Stimulated activated CD8-positive, alpha-beta memory T cell treated with anti-CD3 and anti-CD28 coated beads, Interleukin-4, amount 100 ng/mL, for 24 hours (primary cell): ENCODE data around the gene BPIFB6.

Experiments
- DNase-seq: peaks from one replicate; pipeline ENCODE4 v3.0.0-alpha.2; 2020; ENCODE audit warnings: low read depth

Gene BPIFB6

GRCh38 chr20:33063271-33063670 lies 31.8 kb downstream of the BPIFB6 start:
- no peak for DNase-seq

- DNase-seq, result no peak
These were observed 33.3 kb downstream of the BPIFB6 start for GRCh38 chr20:33064572-33065287.

- no peak for DNase-seq
These were observed 34.3 kb downstream of the BPIFB6 start for GRCh38 chr20:33065785-33066184.

- no peak for DNase-seq
These were observed 36.4 kb downstream of the BPIFB6 start for GRCh38 chr20:33067806-33068205.

GRCh38 chr20:33068251-33068939 lies 36.9 kb downstream of the BPIFB6 start:
- DNase-seq, result no peak

- DNase-seq, result no peak
These were observed 38.2 kb downstream of the BPIFB6 start for GRCh38 chr20:33069673-33070072.

GRCh38 chr20:33070111-33071053 lies 38.9 kb downstream of the BPIFB6 start:
- DNase-seq, result no peak

- no peak for DNase-seq
These were observed 39.8 kb downstream of the BPIFB6 start for GRCh38 chr20:33071198-33071597.

- DNase-seq, result no peak
These were observed 40.9 kb downstream of the BPIFB6 start for GRCh38 chr20:33072362-33072761.

- no peak for DNase-seq
These were observed 41.4 kb downstream of the BPIFB6 start for GRCh38 chr20:33072813-33073212.

GRCh38 chr20:33074675-33075074 lies 43.2 kb downstream of the BPIFB6 start:
- DNase-seq, result no peak

GRCh38 chr20:33075281-33075680 lies 43.8 kb downstream of the BPIFB6 start:
- DNase-seq, result no peak

GRCh38 chr20:33076662-33077372 lies 45.4 kb downstream of the BPIFB6 start:
- DNase-seq, result no peak

- DNase-seq, result no peak
These were observed 47.8 kb downstream of the BPIFB6 start, which contains the start of gene BPIFB4 for GRCh38 chr20:33079259-33079658. Gene BPIFB4, plus strand, starts transcription at chr20:33079643. Its CDS starts 1,884 bp downstream, at chr20:33081527.

GRCh38 chr20:33081411-33082154 lies 50.1 kb downstream of the BPIFB6 start:
- no peak for DNase-seq

GRCh38 chr20:33082546-33082945 lies 51.1 kb downstream of the BPIFB6 start:
- DNase-seq, result no peak

- DNase-seq, result no peak
These were observed 52.3 kb downstream of the BPIFB6 start for GRCh38 chr20:33083544-33084340.

GRCh38 chr20:33084722-33085121 lies 53.3 kb downstream of the BPIFB6 start:
- no peak for DNase-seq

- no peak for DNase-seq
These were observed 54.7 kb downstream of the BPIFB6 start for GRCh38 chr20:33086052-33086722.

GRCh38 chr20:33091147-33091546 lies 59.7 kb downstream of the BPIFB6 start:
- DNase-seq, result no peak
